Effector memory CD4-positive, alpha-beta T cell (primary cell): ENCODE data around the gene AHNAK.

Experiments used
- DNase-seq, 3 donors: peaks; one replicate each; pipeline ENCODE4 v3.0.0-alpha.2; 2020
- H3K27ac ChIP-seq: 2 replicates; pipeline ENCODE4 v1.7.0; 2013; ENCODE audit warnings: mild to moderate bottlenecking, low read length, moderate library complexity; ENCODE audit not compliant: insufficient read depth, poor library complexity, severe bottlenecking
- H3K27me3 ChIP-seq: replicated peaks from 2 replicates; pipeline ENCODE4 v1.7.0; 2013; ENCODE audit warnings: mild to moderate bottlenecking, low read length; ENCODE audit not compliant: insufficient read depth, control insufficient read depth, poor library complexity, severe bottlenecking
- H3K36me3 ChIP-seq: 2 replicates; pipeline ENCODE4 v1.7.0; 2013; ENCODE audit warnings: mild to moderate bottlenecking, low read length, moderate library complexity; ENCODE audit not compliant: control insufficient read depth, insufficient read depth
- H3K4me1 ChIP-seq: 2 replicates; pipeline ENCODE4 v1.7.0; 2013; ENCODE audit warnings: low read length, mild to moderate bottlenecking; ENCODE audit not compliant: control insufficient read depth, insufficient read depth, poor library complexity, severe bottlenecking
- H3K4me3 ChIP-seq: 2 replicates; pipeline ENCODE4 v1.7.0; 2013; ENCODE audit warnings: low read length, low read depth, mild to moderate bottlenecking; ENCODE audit not compliant: insufficient read depth, poor library complexity, severe bottlenecking
- H3K9me3 ChIP-seq: 2 replicates; pipeline ENCODE4 v1.7.0; 2013; ENCODE audit warnings: mild to moderate bottlenecking, low read length, moderate library complexity; ENCODE audit not compliant: control insufficient read depth

The AHNAK gene

DNA sequence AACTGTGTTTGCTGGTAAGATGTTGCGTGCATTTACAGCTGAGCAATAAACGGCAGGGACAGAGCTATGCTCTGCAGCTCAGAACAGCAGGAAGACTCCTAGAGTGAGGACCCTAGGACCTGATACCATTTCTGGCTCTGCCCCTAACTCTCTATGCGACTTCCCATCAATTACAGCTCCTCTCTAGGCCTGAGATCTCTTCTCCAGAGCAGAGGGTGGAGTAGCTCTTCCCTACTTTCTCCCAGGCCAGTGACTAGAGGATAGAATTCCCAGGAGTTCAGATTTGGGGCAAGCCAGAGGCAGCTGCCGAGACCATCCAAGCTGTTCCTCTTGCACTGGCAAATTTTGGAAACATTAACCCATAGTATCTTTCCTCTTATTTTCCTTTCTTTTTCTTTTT, 140.6 kb downstream of the AHNAK start:
- Histone ChIP-seq H3K27me3 (no peaks in the 10 kb centered on the region), H3K36me3 (no peaks in the 10 kb centered on the region), H3K9me3 (no peaks in the 10 kb centered on the region), H3K4me1 (peaks cover 19% of the 10 kb centered on the region), H3K4me3 (no peak overlapping the region), H3K27ac (no peak overlapping the region)
- DNase-seq = no peak

DNA sequence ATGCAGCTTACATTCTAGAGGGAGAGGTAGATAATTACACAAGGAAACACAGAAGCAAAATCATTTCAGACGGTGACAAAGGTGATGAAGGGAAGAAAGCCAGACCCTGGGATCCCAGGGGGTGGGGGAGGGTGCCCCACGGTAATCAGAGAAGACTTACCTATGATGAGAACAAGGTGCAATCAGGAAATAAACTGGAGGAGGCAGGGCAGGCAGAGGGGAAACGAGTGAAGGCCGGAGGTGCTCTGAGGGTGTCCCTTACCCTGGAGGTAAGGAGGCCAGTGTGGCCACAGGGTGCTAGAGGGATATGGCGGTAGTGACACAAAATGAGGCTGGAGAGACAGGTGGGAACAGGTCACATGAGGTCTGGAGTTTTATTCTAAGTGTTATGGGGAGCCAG, 141.7 kb downstream of the AHNAK start:
- H3K36me3 ChIP-seq = no peaks in the 10 kb centered on the region
- DNase-seq = no peak
- H3K27me3 ChIP-seq = no peaks in the 10 kb centered on the region
- H3K9me3 ChIP-seq = no peaks in the 10 kb centered on the region
- H3K4me3 ChIP-seq = no peak overlapping the region
- peaks cover 19% of the 10 kb centered on the region for H3K4me1 ChIP-seq
- no peak overlapping the region for H3K27ac ChIP-seq

DNA sequence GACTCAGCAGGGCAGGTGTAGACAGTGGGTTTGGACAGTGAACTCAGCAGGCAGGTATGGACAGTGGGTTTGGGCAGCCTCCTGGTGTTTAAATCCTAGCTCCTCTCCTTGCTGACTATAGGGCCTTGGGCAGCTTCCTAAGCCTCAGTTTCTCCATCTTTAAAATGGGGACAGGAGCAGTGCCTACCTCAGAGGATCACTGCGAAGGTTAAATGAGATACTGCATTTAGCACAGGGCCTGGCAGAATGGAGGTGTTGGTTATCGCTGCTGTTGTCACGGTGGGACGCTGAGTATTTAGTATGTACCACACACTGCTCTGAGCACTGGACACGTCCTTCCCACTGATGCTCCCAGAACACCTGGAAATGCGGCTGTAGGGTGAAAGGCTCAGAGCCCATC, 142.2 kb downstream of the AHNAK start:
- Histone ChIP-seq H3K4me1 (peaks cover 19% of the 10 kb centered on the region), H3K27ac (no peak overlapping the region), H3K4me3 (no peak overlapping the region), H3K36me3 (no peaks in the 10 kb centered on the region), H3K9me3 (no peaks in the 10 kb centered on the region), H3K27me3 (no peaks in the 10 kb centered on the region)
- DNase-seq = no peak

DNA sequence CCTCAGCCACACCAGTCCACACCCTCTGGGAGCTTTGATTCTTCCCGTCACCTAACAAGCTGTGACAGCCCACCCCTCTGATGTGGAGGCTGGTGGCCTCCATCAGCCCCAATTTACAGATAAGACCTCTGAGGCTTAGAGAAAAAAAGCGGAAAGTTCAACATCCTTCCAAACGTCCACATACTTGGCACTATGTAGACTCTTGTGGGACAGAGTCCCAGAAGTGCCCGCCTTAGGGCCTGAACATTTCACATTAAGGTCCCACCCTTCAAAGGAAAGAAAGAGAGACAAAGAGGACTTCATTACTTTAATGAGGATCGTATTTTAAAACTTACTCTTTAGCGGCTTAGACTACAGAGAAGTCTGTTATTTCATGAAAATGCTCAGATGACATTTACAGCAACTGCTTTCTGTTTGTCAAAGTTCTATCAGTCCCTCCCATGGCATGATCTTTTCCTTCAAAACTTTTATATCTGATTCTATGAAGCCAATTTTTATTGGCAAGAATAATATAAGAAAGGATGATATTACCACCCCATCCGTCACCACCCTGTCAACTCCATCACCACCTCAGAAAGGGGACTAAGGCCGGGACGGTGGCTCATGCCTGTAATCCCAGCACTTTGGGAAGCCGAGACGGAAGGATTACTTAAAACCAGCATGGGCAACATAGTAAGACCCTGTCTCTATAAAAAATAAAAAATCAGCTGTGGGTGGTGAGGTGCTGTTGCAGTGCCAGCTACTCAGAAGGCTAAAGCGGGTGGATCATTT, 143.5 kb downstream of the AHNAK start:
- H3K36me3 ChIP-seq = no peaks in the 10 kb centered on the region
- no peaks in the 10 kb centered on the region for H3K9me3 ChIP-seq
- DNase-seq = no peak
- H3K4me3 ChIP-seq = no peak overlapping the region
- H3K27me3 ChIP-seq = no peaks in the 10 kb centered on the region
- peaks cover 19% of the 10 kb centered on the region for H3K4me1 ChIP-seq
- H3K27ac ChIP-seq = peak overlapping the region; percentile 54

DNA sequence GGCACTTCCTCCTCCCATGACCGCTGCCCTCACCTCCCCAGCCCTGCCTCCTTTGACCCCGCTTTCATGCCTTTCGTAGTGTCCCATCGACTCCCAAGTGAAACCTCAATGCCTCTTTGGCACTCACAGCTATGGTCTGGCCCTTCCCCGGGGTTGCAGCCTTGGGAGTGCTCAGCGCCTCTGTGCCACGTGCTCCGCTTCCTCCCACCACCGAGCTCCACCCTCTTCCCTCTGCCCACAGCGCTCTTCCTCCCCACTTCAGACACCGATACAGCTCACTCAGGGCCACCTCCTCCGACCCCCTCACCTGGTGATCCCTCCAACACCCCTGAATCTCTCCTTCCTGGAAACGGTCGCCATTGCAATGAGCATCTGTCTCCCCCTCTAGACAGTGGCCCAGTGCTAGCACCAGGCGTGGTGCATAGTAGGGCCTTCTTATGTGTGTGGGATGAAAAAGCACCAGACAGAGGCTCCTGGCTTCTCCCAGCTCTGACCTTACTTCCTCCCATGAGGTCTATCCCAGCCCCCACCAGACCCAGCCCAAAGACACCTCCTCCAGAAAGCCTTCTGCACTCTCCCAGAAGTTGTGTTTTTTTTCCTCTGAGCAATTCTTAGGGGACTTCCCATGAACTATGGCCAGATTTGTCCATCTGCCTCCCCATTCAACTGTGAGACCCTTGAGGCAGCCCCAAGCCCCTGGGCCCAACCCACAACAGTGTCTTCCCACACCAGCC, 144.2 kb downstream of the AHNAK start:
- peak overlapping the region; percentile 41 for H3K4me3 ChIP-seq

DNA sequence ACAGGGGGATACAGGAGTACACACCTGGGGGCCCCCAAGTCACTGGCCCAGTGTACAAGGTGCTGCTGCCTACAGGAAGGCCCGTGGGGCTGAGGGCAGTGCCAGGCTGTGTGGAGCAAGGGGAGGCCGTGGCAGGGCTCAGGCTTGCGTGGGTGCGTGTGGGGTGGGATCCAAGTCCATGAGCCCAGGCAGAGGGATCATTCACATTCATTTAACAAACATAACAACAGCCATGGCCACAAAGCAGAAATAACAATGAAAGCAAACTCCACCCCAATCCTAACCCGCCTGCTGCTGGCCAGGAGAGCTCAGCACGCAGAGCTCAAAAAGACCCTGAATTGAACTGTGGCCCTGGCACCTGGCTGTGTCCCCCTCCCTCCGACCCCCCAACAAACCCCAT, 144.8 kb downstream of the AHNAK start:
- Histone ChIP-seq H3K9me3 (no peaks in the 10 kb centered on the region), H3K36me3 (no peaks in the 10 kb centered on the region), H3K4me1 (peaks cover 19% of the 10 kb centered on the region), H3K27me3 (no peaks in the 10 kb centered on the region), H3K4me3 (peak overlapping the region; percentile 41), H3K27ac (peak overlapping the region; percentile 54)
- no peak for DNase-seq

More for the DNA sequence above, 144.2 kb downstream of the AHNAK start:
- DNase-seq = peak in 2 of 3 donors; percentile 8 to 9
- Histone ChIP-seq H3K36me3 (no peaks in the 10 kb centered on the region), H3K27ac (peak overlapping the region; percentile 54), H3K9me3 (no peaks in the 10 kb centered on the region), H3K4me1 (peaks cover 19% of the 10 kb centered on the region), H3K27me3 (no peaks in the 10 kb centered on the region)

DNA sequence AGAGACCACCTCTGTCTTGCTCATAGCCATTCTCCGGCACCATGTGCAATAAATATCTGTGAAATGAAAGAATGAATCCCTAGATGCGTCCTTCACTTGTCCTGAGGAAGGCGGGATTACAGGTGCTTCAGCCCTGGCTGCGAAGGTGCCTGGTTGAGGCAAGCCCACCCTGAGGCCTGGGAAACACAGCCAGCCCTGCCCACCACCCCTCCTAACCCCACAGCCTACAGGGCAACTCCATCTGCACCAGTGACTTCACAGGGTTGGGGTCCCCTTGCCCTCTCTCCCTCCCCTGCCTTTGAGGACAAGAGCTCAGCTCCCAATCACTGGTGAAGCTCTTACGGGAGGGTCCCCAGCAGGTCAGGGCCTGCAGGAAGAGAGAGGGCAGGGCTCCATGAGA, 145.2 kb downstream of the AHNAK start:
- Histone ChIP-seq H3K4me3 (peak overlapping the region; percentile 41), H3K4me1 (peaks cover 19% of the 10 kb centered on the region), H3K9me3 (no peaks in the 10 kb centered on the region), H3K27ac (no peak overlapping the region), H3K36me3 (no peaks in the 10 kb centered on the region), H3K27me3 (no peaks in the 10 kb centered on the region)
- DNase-seq = no peak

DNA sequence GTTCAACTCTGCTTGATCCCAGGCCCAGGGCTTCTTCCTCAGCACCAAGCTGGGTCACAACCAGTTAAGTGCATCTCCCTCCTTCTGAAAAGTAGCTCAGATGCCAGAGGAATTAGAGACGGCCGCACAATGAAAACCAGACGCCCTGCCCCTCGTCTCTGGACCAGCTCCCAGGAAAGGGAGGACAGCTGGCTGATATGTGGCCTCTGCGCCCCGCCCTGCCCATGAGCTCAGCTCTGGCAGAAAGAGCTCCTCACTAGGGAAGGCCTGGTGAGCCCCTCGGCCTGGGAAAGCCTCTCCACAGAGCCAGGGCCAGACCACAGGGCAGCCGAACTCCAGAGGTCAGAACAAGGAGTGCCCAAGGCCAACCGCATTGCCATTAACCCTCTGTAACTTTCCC, 145.8 kb downstream of the AHNAK start:
- Histone ChIP-seq H3K4me1 (peaks cover 19% of the 10 kb centered on the region), H3K27me3 (no peaks in the 10 kb centered on the region), H3K36me3 (no peaks in the 10 kb centered on the region), H3K9me3 (no peaks in the 10 kb centered on the region), H3K4me3 (no peak overlapping the region), H3K27ac (no peak overlapping the region)
- DNase-seq = no peak

DNA sequence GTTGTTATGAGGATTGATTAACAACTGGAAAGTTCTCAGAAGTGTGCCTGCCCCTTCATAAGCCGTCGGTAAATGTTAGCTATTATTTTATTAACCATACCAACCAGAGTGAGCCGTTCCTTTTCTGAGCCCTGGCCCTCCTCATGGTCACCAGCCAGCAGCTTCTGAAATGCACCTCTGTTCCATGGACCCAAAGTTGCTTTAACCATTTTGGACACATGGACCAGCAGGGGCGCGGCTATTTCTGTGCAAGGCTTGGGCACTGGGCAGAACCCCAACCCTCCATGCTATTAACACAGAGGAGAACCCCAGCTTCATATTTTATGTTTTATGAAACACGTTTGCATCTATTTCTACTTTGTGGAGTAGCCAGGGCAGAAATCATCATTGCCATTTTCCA, 146.3 kb downstream of the AHNAK start:
- Histone ChIP-seq H3K27ac (no peak overlapping the region), H3K27me3 (no peaks in the 10 kb centered on the region), H3K4me1 (peaks cover 19% of the 10 kb centered on the region), H3K36me3 (no peaks in the 10 kb centered on the region), H3K9me3 (no peaks in the 10 kb centered on the region), H3K4me3 (no peak overlapping the region)
- DNase-seq = no peak

DNA sequence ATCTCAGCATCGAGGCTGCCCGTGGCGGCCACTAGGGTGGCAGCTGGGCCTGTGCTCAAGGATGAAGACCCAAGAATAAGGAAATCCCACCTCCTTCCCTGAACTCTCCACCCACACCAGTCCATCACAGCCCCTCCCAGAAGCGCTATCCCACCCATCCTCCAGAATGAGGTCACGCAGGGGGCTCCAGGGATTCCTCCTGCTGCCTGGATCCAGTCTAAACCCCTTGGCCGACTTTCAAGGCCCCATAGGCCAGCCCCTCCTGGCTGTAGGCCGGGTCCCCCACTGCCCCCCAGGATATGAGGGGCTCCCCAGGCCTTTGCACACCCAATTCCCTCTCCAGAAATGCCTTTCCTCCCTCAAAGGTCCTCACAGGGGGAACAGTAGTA, 146.7 kb downstream of the AHNAK start:
- Histone ChIP-seq H3K4me3 (no peak overlapping the region), H3K27ac (no peak overlapping the region), H3K4me1 (peaks cover 19% of the 10 kb centered on the region), H3K27me3 (no peaks in the 10 kb centered on the region), H3K36me3 (no peaks in the 10 kb centered on the region), H3K9me3 (no peaks in the 10 kb centered on the region)
- DNase-seq = no peak
